ENCODE results near the gene KEL.
"Not testable (repeated sequence)": the region's sequence is repeated elsewhere in the genome, so short reads cannot be mapped to it uniquely, and the experiment has no call there.

The KEL gene

GRCh38 chr7:142997456-142997989 lies 35.4 kb upstream of the KEL start:
- H3K27ac ChIP-seq (ENCODE audit: low read length) = no peak overlapping the region
- no peaks in the 10 kb centered on the region for H3K4me1 ChIP-seq (ENCODE audit: control insufficient read depth, insufficient read depth, low read length)
- no peaks in the 10 kb centered on the region for H3K27me3 ChIP-seq (ENCODE audit: control insufficient read depth in 1 of 2, insufficient read depth in 2 of 2, low read length in 2 of 2)
- no peak overlapping the region for H3K9ac ChIP-seq (ENCODE audit: low read length in 2 of 2)
- H3K4me3 ChIP-seq (ENCODE audit: low read length in 2 of 2) = no peak overlapping the region
- peaks cover 0 to 2% of the 10 kb centered on the region in 2 donors for H3K9me3 ChIP-seq (ENCODE audit: control insufficient read depth in 2 of 2, low read length in 2 of 2)
- no peaks in the 10 kb centered on the region for H3K36me3 ChIP-seq (ENCODE audit: control insufficient read depth in 2 of 2, insufficient read depth in 2 of 2, low read length in 2 of 2)

- H3K9ac ChIP-seq (ENCODE audit: low read length in 2 of 2) = no peak overlapping the region
- no peaks in the 10 kb centered on the region for H3K4me1 ChIP-seq (ENCODE audit: control insufficient read depth, insufficient read depth, low read length)
- no peak overlapping the region for H3K27ac ChIP-seq (ENCODE audit: low read length)
- H3K9me3 ChIP-seq (ENCODE audit: control insufficient read depth in 2 of 2, low read length in 2 of 2) = no peaks in the 10 kb centered on the region
- H3K36me3 ChIP-seq (ENCODE audit: control insufficient read depth in 2 of 2, insufficient read depth in 2 of 2, low read length in 2 of 2) = no peaks in the 10 kb centered on the region
- no peaks in the 10 kb centered on the region for H3K27me3 ChIP-seq (ENCODE audit: control insufficient read depth in 1 of 2, insufficient read depth in 2 of 2, low read length in 2 of 2)
- no peak overlapping the region for H3K4me3 ChIP-seq (ENCODE audit: low read length in 2 of 2)
Measured at GRCh38 chr7:142992427-142992826, 30.3 kb upstream of the KEL start.

- Histone ChIP-seq H3K36me3 (ENCODE audit: control insufficient read depth in 2 of 2, insufficient read depth in 2 of 2, low read length in 2 of 2) (no peaks in the 10 kb centered on the region), H3K4me3 (ENCODE audit: low read length in 2 of 2) (no peak overlapping the region), H3K9me3 (ENCODE audit: control insufficient read depth in 2 of 2, low read length in 2 of 2) (peaks cover 0 to 2% of the 10 kb centered on the region in 2 donors), H3K27me3 (ENCODE audit: control insufficient read depth in 1 of 2, insufficient read depth in 2 of 2, low read length in 2 of 2) (no peaks in the 10 kb centered on the region), H3K27ac (ENCODE audit: low read length) (no peak overlapping the region), H3K9ac (ENCODE audit: low read length in 2 of 2) (no peak overlapping the region), H3K4me1 (ENCODE audit: control insufficient read depth, insufficient read depth, low read length) (no peaks in the 10 kb centered on the region)
Measured at GRCh38 chr7:142984297-142984696, 22.1 kb upstream of the KEL start.

GRCh38 chr7:142983825-142984224 lies 21.7 kb upstream of the KEL start:
- H3K9ac ChIP-seq (ENCODE audit: low read length in 2 of 2) = no peak overlapping the region
- no peaks in the 10 kb centered on the region for H3K36me3 ChIP-seq (ENCODE audit: control insufficient read depth in 2 of 2, insufficient read depth in 2 of 2, low read length in 2 of 2)
- no peak overlapping the region for H3K4me3 ChIP-seq (ENCODE audit: low read length in 2 of 2)
- H3K27me3 ChIP-seq (ENCODE audit: control insufficient read depth in 1 of 2, insufficient read depth in 2 of 2, low read length in 2 of 2) = no peaks in the 10 kb centered on the region
- peaks cover 0 to 3% of the 10 kb centered on the region in 2 donors for H3K9me3 ChIP-seq (ENCODE audit: control insufficient read depth in 2 of 2, low read length in 2 of 2)
- no peaks in the 10 kb centered on the region for H3K4me1 ChIP-seq (ENCODE audit: control insufficient read depth, insufficient read depth, low read length)
- no peak overlapping the region for H3K27ac ChIP-seq (ENCODE audit: low read length)

- H3K27me3 ChIP-seq (ENCODE audit: control insufficient read depth in 1 of 2, insufficient read depth in 2 of 2, low read length in 2 of 2); H3K4me3 ChIP-seq (ENCODE audit: low read length in 2 of 2); H3K4me1 ChIP-seq (ENCODE audit: control insufficient read depth, insufficient read depth, low read length); H3K9ac ChIP-seq (ENCODE audit: low read length in 2 of 2); H3K27ac ChIP-seq (ENCODE audit: low read length); H3K36me3 ChIP-seq (ENCODE audit: control insufficient read depth in 2 of 2, insufficient read depth in 2 of 2, low read length in 2 of 2); H3K9me3 ChIP-seq (ENCODE audit: control insufficient read depth in 2 of 2, low read length in 2 of 2): not testable (repeated sequence)
Measured at GRCh38 chr7:142978402-142978801, 16.2 kb upstream of the KEL start.

- H3K27me3 ChIP-seq (ENCODE audit: control insufficient read depth in 1 of 2, insufficient read depth in 2 of 2, low read length in 2 of 2) = peaks cover 0 to 2% of the 10 kb centered on the region in 2 donors
- H3K9me3 ChIP-seq (ENCODE audit: control insufficient read depth in 2 of 2, low read length in 2 of 2) = peaks cover 0 to 3% of the 10 kb centered on the region in 2 donors
- H3K9ac ChIP-seq (ENCODE audit: low read length in 2 of 2) = no peak overlapping the region
- no peaks in the 10 kb centered on the region for H3K4me1 ChIP-seq (ENCODE audit: control insufficient read depth, insufficient read depth, low read length)
- H3K27ac ChIP-seq (ENCODE audit: low read length) = no peak overlapping the region
- no peak overlapping the region for H3K4me3 ChIP-seq (ENCODE audit: low read length in 2 of 2)
- H3K36me3 ChIP-seq (ENCODE audit: control insufficient read depth in 2 of 2, insufficient read depth in 2 of 2, low read length in 2 of 2) = no peaks in the 10 kb centered on the region
Measured at GRCh38 chr7:142974626-142975025, 12.5 kb upstream of the KEL start.

- Histone ChIP-seq H3K36me3 (ENCODE audit: control insufficient read depth in 2 of 2, insufficient read depth in 2 of 2, low read length in 2 of 2) (no peaks in the 10 kb centered on the region), H3K27me3 (ENCODE audit: control insufficient read depth in 1 of 2, insufficient read depth in 2 of 2, low read length in 2 of 2) (peaks cover 0 to 2% of the 10 kb centered on the region in 2 donors), H3K9ac (ENCODE audit: low read length in 2 of 2) (no peak overlapping the region), H3K27ac (ENCODE audit: low read length) (no peak overlapping the region), H3K9me3 (ENCODE audit: control insufficient read depth in 2 of 2, low read length in 2 of 2) (no peaks in the 10 kb centered on the region), H3K4me3 (ENCODE audit: low read length in 2 of 2) (no peak overlapping the region), H3K4me1 (ENCODE audit: control insufficient read depth, insufficient read depth, low read length) (no peaks in the 10 kb centered on the region)
Measured at GRCh38 chr7:142969183-142969582, 7.0 kb upstream of the KEL start.

- H3K4me3 ChIP-seq (ENCODE audit: low read length in 2 of 2) = no peak overlapping the region
- H3K36me3 ChIP-seq (ENCODE audit: control insufficient read depth in 2 of 2, insufficient read depth in 2 of 2, low read length in 2 of 2) = no peaks in the 10 kb centered on the region
- H3K9me3 ChIP-seq (ENCODE audit: control insufficient read depth in 2 of 2, low read length in 2 of 2) = no peaks in the 10 kb centered on the region
- H3K27me3 ChIP-seq (ENCODE audit: control insufficient read depth in 1 of 2, insufficient read depth in 2 of 2, low read length in 2 of 2) = peaks cover 0 to 2% of the 10 kb centered on the region in 2 donors
- no peak overlapping the region for H3K27ac ChIP-seq (ENCODE audit: low read length)
- H3K9ac ChIP-seq (ENCODE audit: low read length in 2 of 2) = no peak overlapping the region
- no peaks in the 10 kb centered on the region for H3K4me1 ChIP-seq (ENCODE audit: control insufficient read depth, insufficient read depth, low read length)
Measured at GRCh38 chr7:142968229-142968628, 6.1 kb upstream of the KEL start.

- H3K36me3 ChIP-seq (ENCODE audit: control insufficient read depth in 2 of 2, insufficient read depth in 2 of 2, low read length in 2 of 2) = no peaks in the 10 kb centered on the region
- no peaks in the 10 kb centered on the region for H3K4me1 ChIP-seq (ENCODE audit: control insufficient read depth, insufficient read depth, low read length)
- no peaks in the 10 kb centered on the region for H3K9me3 ChIP-seq (ENCODE audit: control insufficient read depth in 2 of 2, low read length in 2 of 2)
- H3K27ac ChIP-seq (ENCODE audit: low read length) = no peak overlapping the region
- H3K4me3 ChIP-seq (ENCODE audit: low read length in 2 of 2) = no peak overlapping the region
- H3K9ac ChIP-seq (ENCODE audit: low read length in 2 of 2) = no peak overlapping the region
- H3K27me3 ChIP-seq (ENCODE audit: control insufficient read depth in 1 of 2, insufficient read depth in 2 of 2, low read length in 2 of 2) = no peaks in the 10 kb centered on the region
Measured at GRCh38 chr7:142964502-142965246, 2.5 kb upstream of the KEL start.

- Histone ChIP-seq H3K27me3 (ENCODE audit: control insufficient read depth in 1 of 2, insufficient read depth in 2 of 2, low read length in 2 of 2) (no peaks in the 10 kb centered on the region), H3K9ac (ENCODE audit: low read length in 2 of 2) (no peak overlapping the region), H3K27ac (ENCODE audit: low read length) (no peak overlapping the region), H3K4me3 (ENCODE audit: low read length in 2 of 2) (no peak overlapping the region), H3K36me3 (ENCODE audit: control insufficient read depth in 2 of 2, insufficient read depth in 2 of 2, low read length in 2 of 2) (no peaks in the 10 kb centered on the region), H3K9me3 (ENCODE audit: control insufficient read depth in 2 of 2, low read length in 2 of 2) (no peaks in the 10 kb centered on the region), H3K4me1 (ENCODE audit: control insufficient read depth, insufficient read depth, low read length) (no peaks in the 10 kb centered on the region)
Measured at GRCh38 chr7:142963993-142964392, 1.8 kb upstream of the KEL start.

- H3K4me3 ChIP-seq (ENCODE audit: low read length in 2 of 2) = no peak overlapping the region
- H3K36me3 ChIP-seq (ENCODE audit: control insufficient read depth in 2 of 2, insufficient read depth in 2 of 2, low read length in 2 of 2) = no peaks in the 10 kb centered on the region
- no peak overlapping the region for H3K9ac ChIP-seq (ENCODE audit: low read length in 2 of 2)
- no peaks in the 10 kb centered on the region for H3K27me3 ChIP-seq (ENCODE audit: control insufficient read depth in 1 of 2, insufficient read depth in 2 of 2, low read length in 2 of 2)
- no peaks in the 10 kb centered on the region for H3K9me3 ChIP-seq (ENCODE audit: control insufficient read depth in 2 of 2, low read length in 2 of 2)
- no peak overlapping the region for H3K27ac ChIP-seq (ENCODE audit: low read length)
- H3K4me1 ChIP-seq (ENCODE audit: control insufficient read depth, insufficient read depth, low read length) = no peaks in the 10 kb centered on the region
Measured at GRCh38 chr7:142962991-142963390, 828 bp upstream of the KEL start.
